ENCODE data around the gene ETV5.

ETV5 gene

DNA sequence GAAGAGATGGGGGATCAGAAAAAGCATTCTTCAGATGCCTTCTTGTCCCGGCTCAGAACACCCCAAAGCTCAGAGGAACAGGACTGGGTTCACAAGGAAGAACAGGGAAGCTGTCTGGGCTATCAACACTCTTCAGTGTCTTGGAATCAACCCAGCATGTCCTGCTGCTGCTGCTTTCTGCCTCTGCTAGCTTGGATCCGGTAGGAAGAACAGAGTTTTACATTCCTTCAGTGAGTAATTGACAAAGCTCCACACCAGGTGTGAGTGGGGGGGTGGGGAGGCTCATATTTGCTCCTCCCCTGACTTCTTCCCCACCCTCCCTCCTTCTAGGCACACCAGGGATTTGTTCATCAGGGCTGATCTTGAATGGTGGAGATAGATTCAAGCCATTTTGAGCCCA lies 13.1 kb upstream of the ETV5 start:
- no peak for DNase-seq

DNA sequence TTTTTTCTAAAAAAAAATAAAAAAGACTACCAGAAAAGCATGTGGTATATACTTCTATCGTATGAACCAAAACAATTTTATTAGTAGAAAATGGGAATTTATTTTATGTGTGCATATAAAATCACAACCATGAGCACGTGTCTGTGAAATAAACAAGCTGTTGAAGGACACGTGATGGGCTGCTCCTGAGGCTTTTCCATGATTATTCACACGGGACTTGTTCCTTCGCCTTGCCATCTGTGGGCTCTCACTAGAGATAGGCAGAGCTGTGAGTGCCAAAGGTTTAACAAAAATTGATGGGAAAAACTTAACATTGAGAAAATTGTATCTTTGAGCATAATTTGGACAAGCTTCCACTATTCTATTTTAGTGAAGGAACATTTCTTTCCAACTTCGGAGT lies 12.4 kb upstream of the ETV5 start:
- DNase-seq, result no peak

DNA sequence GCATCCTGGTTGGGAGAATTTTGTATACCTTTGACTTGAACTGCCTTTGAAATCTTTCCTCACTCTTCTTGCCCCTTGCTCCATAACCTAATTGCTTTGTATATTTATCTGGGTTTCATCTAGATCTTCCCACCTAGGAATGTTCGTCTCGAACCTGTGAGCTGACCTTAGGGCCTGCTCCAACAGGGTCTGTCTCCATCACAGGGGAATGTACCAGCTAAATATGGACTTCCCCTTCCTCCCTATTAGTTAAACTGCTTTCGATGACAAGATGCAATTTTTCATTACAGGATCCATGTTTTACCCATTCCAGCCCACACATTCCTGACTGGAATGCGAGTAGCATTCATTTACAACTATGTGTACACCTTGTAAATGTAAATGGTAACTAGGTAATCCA lies 10.6 kb upstream of the ETV5 start:
- DNase-seq, result no peak

DNA sequence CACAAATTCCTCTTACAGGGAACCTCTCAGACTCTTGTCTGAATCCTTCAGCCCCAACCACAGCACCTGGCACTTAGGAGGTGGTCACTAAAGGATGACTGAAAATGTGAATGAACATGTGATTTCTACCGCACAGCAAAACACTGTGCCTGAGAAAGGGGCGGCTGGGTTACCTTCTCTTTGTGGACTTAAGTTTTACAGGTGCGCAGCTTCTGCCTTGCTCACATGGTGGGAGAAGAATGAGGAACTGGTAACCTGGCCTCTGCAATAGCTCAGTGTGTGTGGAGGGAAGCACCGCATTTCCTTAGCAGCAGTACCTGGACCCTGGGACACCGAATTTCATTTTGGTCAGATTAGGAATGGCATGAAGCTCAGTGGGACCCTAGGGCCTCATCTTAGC lies 9.8 kb upstream of the ETV5 start:
- DNase-seq, result no peak

DNA sequence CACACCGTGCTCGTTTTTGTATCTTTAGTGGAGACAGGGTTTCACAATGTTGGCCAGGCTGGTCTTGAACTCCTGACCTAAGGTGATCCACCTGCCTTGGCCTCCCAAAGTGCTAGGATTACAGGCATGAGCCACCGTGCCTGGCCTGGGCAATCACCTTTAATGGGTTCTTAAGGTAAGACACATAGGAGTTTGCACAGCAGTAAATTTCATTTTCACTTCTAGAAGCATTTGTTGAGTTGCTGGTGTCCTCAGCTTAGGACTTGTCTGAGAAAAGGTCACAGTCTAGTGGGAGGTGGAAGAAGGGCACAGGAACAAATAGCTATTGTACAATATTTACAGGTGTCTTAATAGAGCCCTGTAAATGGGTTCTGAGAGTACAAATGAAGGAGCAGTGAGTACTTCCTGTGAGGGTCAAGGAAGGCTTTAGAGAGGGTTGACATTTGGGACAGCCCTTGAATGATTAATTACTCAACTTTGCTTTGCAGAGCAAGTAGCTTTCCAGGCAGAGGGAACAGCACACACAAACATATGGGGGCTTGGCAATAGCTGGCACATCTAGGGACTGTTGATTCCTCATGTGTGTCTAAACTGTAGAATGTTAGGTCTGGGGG lies 8.7 kb upstream of the ETV5 start:
- DNase-seq, result no peak

DNA sequence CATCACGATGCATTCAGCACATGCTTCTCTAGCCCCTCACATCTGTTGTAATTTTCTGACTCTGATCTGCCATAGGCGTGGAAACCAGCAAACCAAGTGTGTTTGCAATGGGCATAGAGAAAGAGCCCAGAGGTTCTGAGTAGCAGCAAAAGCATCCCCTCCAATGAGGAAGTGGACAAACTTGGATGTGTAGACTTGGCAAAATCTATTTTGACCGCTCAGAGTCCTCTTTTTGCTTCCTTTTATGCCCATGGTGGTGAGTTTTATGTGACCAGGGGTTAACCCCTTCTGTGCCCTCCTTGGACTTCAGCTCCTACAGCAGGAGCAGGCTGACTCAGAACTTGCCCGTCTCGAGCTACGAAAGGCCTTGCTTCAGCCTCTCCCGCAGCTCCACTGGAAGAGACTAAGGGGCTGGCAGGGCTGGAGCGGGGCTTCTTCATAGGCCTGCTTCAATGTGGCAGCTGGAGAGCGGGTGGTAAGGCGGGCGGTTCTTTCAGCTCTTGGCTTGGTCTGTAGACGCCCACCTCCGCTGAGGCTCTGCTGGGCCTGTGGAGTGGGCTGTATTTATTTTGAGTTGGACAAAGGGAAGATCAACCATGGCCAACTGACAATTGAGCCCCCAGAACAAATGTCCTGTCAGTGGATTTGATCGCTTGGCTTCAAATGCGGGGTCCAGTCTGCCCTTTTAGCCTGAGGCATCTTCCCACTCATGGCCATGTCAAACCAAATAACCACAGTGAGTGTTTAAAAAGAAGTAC lies 6.5 kb upstream of the ETV5 start:
- DNase-seq, result no peak

DNA sequence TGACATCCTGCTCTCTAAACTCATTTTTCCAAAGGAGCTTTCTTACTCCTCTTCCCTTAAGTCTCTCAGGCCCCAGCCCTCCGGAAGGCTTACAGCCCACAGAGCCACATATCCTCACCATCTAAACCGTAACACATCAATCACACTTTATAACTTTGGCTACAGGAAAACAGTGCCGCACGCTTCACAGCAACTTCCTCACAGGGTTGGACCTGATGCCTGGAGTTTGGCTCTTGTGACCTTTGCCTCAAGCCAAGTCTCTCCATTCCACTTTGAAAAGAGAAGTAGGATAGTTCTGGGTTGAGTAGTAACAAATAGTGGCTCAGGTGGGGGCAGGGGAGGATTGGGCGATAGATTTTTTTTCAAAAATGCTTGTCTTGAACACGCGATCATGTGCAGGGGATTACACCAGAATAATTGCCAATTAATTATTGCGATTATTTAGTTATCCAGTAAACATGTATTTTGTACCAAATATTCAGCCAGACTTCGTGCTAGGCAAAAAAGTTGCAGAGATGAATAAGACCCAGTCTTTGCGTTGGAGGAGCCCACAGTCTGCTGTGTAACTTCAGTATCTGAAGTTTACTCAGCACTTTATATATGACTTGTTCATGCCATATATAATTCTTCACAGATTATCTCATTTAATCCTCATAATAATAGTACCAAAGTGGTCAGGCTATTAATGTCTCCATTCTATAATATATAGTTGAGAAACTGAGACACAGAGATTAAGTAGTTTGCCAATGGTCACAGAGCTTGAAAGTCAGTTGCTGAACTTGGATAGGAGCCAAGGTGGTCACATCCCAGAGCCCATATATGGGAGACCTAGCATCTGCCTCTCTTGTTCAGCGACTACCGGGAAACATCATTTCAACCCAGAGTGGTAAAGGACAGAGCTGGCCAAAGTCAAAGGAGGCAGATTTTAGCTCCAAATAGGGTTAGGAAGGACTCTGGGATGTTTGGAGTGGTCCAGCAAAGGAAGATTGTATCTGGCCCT lies 2.4 kb upstream of the ETV5 start:
- DNase-seq, result peak; percentile 39

DNA sequence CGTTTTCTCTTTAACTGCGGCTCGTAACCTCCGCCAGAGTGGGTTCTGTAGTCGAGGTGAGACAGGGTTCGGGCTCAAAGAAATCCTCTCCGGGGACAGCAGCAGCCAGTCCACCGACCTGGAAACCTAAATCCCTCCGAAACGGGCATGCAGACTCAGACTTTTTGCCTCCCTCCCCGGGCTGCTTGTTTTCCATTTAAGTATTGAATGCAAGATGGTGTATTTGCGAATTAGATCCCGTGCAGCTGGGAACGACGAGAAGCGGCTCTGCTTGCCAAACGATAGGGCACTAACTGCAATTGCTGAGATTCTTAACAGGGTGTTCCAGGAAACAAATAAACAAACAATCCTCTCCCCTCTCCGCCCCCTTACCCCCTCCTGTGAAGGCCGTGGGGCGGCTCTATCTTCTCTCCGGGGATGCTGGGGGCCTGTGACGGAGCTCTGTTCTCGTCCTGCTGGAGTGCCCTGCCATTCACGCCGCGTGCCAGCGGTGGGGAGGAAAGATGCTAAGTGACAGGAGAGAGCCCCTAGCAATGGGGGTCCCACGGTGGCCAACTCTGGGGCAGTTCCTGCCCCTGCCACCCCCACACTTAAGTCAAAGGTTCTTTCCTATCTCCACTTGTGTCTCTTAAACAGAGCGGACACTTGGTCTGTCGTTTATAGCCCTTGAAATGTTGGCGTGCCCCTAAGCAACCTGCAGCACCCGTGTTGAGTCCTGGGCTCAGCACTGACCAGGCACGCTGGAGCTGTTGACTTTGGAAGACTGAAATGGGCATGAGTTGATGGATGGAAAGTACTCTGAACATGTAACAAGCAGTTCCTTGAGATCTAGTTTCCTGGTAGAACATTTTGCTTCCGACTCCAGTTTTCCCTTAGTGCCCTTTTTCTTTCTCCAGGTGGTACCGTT lies 1.3 kb upstream of the ETV5 start:
- DNase-seq, result no peak

DNA sequence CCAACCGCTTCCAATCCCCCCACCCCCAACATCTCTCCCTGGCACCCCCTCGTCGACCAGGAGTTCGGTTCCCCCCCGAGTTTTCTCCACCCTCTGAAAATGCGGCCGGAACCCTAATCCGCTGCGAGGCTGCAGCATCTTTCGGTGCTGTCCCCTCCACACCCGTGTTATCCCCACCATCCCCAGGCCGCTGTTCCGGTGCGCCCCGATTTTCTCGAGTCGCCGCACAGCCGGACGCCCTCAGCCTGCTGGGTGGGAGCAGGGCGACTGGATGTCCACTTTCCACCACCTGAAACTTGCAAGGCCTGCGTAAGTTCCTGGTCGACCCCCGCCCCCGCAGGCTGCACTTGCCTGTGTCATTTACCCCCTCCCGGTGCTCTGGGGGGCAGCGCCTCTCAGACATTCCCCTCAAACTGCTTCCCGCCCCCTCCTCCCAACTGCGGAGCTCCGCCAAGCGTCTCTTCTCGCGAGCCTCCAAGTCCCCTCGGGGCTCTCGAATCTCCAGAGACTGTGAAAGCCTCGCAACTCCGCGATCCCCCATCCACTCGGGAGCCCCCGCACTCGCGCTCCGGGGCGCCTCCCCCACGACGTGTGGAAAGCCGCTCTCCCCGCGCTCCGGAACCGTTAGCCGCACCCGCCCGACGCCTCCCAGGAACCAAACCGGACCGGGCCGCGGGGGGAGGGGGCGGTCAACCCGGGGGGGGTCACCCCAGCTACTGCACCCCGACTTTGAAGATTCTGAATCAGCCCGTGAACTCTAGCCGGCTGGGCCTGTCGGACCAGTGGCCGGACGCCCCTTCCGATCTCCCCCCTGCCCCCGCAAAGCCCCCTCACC lies 566 bp downstream of the ETV5 start:
- DNase-seq, result peak; percentile 35

DNA sequence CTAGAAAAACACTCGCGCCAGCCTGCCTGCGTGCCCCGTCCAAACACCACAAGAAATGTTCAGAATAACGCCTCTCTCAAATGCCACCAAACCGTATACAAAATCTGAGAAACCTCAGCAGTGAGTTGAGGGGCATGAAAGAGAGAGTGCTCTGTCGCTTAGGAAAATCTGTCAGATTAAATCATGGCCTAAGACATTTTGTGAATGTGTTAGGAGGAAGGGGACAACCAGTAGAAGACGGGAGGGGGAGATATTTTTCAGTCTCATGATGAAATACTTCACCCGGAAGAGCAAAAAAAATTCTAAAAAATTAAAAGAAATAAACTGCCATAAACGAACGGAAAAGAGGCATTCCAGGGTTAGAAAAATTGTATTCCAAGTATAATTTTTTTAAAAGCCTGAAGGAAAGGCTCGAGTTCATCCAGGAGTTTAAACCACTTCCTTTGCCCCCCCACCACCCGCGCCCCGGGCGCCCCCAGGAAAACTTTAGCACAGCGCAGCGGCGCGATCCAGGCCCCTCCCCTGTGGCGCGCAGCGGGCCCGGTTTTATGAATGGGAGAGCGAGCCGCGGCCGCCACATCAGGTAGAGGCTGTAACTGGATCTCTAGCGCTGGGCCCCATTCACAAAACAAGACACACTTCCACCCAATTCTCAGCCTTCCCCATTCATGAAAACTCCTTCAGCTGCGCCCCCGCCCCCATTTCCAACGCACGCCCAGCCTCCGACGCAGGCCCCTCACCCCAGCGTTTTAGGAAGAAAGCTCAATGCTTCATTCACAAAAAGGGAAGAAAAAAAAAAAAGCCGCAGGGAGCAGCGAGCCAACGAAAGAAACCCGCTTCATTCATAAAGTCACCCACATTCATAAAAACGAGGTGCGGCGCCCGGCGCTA lies 1.4 kb downstream of the ETV5 start:
- DNase-seq, result peak; percentile 35

DNA sequence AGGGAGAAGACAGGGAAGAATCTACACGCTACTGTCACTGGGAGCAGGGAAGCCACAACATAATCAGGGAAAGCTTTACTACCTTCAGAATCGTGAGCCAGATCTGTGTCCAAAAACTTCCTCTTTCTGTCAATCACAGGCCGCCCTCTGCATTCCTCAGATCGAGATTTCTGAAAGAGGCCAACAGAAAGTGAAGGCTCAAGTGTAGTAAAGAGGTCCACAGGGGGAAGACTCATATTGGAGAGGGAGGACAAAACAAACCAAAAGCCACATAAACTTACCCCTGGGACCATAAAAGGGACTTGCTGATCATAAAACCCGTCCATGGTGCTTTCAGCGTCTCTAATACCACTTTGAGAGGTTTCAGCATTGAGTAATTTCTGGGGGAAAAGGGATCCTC lies 3.3 kb downstream of the ETV5 start:
- peak; percentile 41 for DNase-seq

DNA sequence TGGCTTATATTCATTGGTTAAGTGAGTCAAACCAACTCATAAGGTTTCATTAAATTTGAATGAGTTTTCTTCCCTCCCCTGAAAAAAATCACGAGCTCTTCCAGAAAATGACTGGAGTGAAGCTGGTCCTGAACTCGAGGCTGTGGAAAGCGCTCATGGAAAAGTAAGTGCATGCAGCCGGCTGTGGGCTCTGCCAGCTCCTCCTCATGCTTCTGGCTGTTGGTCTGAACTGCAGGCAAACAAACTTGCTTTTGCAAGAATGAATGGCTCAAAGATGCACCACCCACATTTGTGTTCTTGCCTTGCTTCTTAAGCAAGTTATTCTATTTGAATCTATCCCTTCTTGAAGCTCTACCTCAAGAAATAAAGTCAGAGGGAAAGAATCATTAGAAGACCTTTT lies 6.2 kb downstream of the ETV5 start:
- DNase-seq, result no peak

DNA sequence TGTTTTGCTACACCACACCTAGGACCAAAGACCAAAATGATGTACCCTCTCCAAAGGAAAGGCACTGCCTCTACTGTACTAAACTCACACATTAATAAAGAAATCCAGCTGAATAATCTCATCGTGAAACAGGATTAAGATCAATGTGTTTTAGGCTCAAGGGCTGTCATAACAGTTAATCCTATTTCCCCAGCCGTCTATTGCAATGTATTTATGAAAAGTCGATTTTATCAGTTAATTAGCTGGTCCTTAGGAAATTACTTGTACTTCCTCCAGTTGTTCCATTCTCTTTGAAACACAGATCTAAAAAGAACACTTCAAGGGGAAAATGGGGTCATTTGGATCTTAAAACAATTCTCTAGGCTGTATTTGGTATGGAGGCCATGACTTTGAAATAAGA lies 8.5 kb downstream of the ETV5 start:
- no peak for DNase-seq

DNA sequence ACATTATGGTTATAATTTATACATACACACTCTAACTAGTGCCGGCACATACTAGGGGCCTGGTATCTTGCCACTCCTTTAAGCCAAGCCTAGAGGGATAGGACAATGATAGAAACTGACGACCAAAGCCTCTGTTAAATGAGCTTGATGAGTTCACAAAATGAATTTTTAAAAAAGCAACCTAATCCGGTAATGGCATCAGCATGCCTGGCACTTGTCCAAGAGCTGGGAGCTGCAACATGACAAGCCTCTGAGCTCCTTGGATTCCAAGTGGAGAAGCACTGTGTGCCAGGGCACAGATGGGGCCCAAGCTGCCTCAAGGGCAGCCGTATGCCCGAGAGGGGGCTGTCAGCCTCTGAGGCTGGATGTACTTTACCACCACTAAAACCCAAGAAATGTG lies 9.7 kb downstream of the ETV5 start:
- DNase-seq, result no peak

DNA sequence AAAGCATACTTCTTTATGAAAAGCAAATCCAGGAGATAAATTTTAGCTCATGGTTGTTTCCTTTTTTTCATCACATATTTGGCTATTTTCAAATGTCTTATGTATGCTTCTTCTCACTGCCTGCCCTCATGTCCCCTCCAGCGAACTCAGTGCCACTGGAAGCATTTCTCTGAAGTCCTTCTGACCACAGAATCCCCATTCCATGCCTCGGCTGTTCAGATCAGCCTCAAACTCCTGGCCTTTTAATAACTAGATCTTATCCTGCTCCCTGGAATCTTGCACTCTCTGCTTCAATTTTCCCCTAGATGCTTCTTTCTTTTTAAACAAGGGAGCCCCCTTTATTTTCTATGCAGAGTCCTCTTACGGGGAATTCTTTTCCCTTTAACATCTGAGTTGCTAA lies 10.1 kb downstream of the ETV5 start:
- DNase-seq, result no peak

DNA sequence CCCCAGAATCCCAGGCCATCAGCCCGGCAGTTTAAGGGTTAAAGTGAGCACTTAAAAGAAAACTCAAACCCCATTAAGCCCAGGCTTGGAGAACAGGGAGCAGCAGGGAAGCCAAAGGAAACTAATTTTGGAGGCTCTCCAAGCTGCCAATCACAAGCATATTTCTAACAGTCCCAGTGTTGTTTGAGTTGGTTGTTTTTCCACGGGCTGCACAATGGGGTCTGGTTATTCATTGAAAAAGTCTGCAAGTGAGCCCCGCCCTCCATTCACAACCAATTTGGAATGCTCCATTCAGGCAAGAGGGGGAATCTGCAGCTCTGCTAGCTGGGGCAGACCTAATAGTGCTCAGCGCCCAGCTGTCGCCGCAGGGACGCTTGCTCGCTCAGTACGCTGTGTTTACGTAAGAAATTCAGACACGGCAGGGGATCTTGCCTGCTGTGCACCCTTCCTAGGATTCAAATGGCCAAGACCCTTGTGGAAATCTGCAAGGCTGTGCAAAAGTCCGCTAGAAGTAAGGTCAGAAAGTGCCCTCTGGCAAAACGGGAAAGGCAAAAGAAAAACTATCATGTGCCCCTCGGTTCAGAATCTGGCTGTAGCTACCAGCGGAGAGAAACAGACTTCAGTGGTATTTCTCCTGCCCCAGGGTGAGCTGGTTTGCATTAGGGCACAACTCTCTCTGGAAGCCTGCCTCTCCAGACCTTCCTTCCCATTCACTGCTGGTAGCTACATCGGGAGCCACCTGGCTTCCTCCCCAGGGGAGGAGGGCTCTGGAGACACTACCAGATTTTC lies 11.0 kb downstream of the ETV5 start:
- DNase-seq, result no peak

DNA sequence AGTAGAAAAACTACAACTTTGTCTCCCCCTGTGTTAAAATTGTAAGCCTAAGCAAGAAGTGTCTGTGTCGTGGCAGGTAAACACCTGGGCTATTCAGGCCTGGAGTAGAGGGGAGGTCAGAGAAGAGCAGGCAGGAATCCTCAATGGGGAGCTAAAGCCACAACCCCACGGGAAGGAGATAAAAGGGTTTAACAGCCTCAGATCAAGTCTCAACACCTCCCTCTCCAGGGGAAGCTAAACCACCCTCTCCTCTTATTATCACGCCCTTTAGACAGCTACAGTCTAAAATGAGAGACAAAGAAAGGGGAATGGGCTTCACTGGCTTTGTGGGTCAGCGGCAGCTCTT lies 11.6 kb downstream of the ETV5 start:
- no peak for DNase-seq

DNA sequence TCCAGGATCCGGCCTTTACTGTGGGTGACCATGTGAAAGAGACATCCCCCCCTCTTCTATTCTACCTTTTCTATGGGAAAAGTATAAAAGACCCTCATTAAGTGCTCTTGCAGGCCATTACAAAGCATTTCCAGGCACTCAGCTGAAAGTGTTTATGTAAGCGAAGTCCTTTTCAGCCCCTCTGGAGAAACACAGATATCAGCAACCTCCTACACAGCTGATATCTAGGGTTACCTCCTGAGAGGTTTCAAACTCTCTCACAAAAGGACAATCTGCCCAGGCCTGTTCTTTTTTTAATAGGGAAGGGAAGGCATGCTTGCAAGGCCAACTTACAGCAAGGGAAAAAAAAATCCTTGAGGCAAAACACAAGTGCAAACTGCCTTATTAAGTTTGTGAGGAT lies 12.6 kb downstream of the ETV5 start:
- no peak for DNase-seq

DNA sequence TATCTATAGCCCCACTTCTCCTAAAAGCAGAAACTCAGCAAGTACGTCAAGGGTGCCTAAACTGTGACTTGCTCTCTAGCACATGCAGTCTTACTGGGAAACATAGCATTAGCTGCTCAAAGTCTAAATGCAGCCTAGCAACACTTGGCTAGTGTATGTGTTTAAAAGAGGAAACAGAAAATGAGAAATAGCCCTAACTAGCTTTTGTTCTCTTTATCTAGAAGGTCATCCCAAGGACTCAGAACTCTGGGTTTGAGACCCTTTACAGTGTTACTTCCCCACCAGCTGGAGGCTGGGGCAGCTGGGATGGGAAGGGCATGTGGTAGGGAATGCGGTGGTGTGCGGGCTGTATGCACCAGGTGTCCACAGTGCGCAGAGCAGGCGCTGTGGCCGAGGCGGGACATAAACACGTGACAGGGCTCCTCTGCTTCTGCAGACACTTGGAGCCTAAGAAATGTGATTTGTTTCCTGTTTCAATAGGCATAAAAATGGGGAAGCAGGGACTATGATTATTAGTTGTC lies 13.3 kb downstream of the ETV5 start:
- DNase-seq, result peak; percentile 81
